HepG2 (cell line): Measurements from ENCODE around the gene CHMP1B. TPM values are rescaled to one million over a fixed set of nuclear protein-coding genes. Genes with fewer than 3 reads are reported as not detected.

ENCODE experiments used
- ARID5B ChIP-seq: IDR thresholded peaks from 2 replicates; pipeline ENCODE4 v1.4.0; 2020; ENCODE audit warnings: mild to moderate bottlenecking, missing genetic modification reagents
- GABPB1 ChIP-seq: IDR thresholded peaks from 2 replicates; pipeline ENCODE4 v1.6.1; 2016; ENCODE audit warnings: mild to moderate bottlenecking, missing genetic modification reagents, moderate library complexity, missing compliant biosample characterization
- GPBP1L1 ChIP-seq: sonication (generic); formaldehyde crosslinking; IDR thresholded peaks from 2 replicates; pipeline ENCODE4 v1.5.0; 2020; ENCODE audit warnings: mild to moderate bottlenecking, missing genetic modification reagents
- HNF4A ChIP-seq: sonication (generic); formaldehyde crosslinking; IDR thresholded peaks from 2 replicates; pipeline ENCODE4 v1.4.0; 2020; ENCODE audit warnings: missing genetic modification reagents
- MTA3 ChIP-seq: sonication (generic); formaldehyde crosslinking; IDR thresholded peaks from 2 replicates; pipeline ENCODE4 v1.4.0; 2020; ENCODE audit warnings: missing genetic modification reagents
- SALL2 ChIP-seq: sonication (generic); formaldehyde crosslinking; IDR thresholded peaks from 2 replicates; pipeline ENCODE4 v1.8.1; 2023; ENCODE audit warnings: mild to moderate bottlenecking, missing genetic modification reagents, inconsistent platforms
- TRAFD1 ChIP-seq: sonication (generic); formaldehyde crosslinking; IDR thresholded peaks from 2 replicates; pipeline ENCODE4 v1.5.1; 2020; ENCODE audit warnings: missing genetic modification reagents, mild to moderate bottlenecking, borderline replicate concordance
- ZFP90 ChIP-seq: sonication (generic); formaldehyde crosslinking; IDR thresholded peaks from 2 replicates; pipeline ENCODE4 v1.8.0; 2022; ENCODE audit warnings: missing genetic modification reagents, mild to moderate bottlenecking, inconsistent platforms, borderline replicate concordance
- ZKSCAN5 ChIP-seq: sonication (generic); formaldehyde crosslinking; IDR thresholded peaks from 2 replicates; pipeline ENCODE4 v1.5.1; 2020; ENCODE audit warnings: mild to moderate bottlenecking, missing genetic modification reagents
- ZMYM3 ChIP-seq: sonication (generic); formaldehyde crosslinking; IDR thresholded peaks from 2 replicates; pipeline ENCODE4 v1.5.1; 2020; ENCODE audit warnings: mild to moderate bottlenecking, missing genetic modification reagents
- ZNF17 ChIP-seq: sonication (generic); formaldehyde crosslinking; IDR thresholded peaks from 2 replicates; pipeline ENCODE4 v1.5.0; 2020; ENCODE audit warnings: mild to moderate bottlenecking, missing genetic modification reagents
- ZNF280B ChIP-seq: sonication (generic); formaldehyde crosslinking; IDR thresholded peaks from 2 replicates; pipeline ENCODE4 v1.5.0; 2020; ENCODE audit warnings: missing genetic modification reagents, mild to moderate bottlenecking, borderline replicate concordance
- ZNF605 ChIP-seq: sonication (generic); formaldehyde crosslinking; IDR thresholded peaks from 2 replicates; pipeline ENCODE4 v1.8.0; 2022; ENCODE audit warnings: mild to moderate bottlenecking, missing genetic modification reagents
- ZNF788 ChIP-seq: sonication (generic); formaldehyde crosslinking; IDR thresholded peaks from 2 replicates; pipeline ENCODE4 v1.5.0; 2020; ENCODE audit warnings: mild to moderate bottlenecking, missing genetic modification reagents, borderline replicate concordance
- polyA plus RNA-seq, 8 experiments: library from polyadenylated mRNA; depleted of rRNA in 3 of 8; stranded (reverse) in 7 of 8; unstranded in 1 of 8; fragments of >200 nt; fragmentation: Illumina TruSeq in 4 of 8; extraction: Trizol in 4 of 8; gene quantifications; 2 replicates each; pipeline versions ENCODE4 v1.2.1 to v1.2.3, GENCODE V29; 2011 to 2016; ENCODE audit warnings: low read depth in 4 of 8, missing spikeins in 1 of 8, mixed read lengths in 1 of 8; ENCODE audit not compliant: insufficient read depth in 1 of 8
- total RNA-seq, 5 experiments: library from RNA; depleted of rRNA; stranded (reverse); fragments of >200 nt; fragmentation: Illumina TruSeq; extraction: Trizol; gene quantifications; 2 replicates each; pipeline ENCODE4 v1.2.3, GENCODE V29; 2016; ENCODE audit warnings: low read depth in 1 of 5

The CHMP1B gene
- total and polyA plus RNA-seq, 2 of the 13 experiments (the other 11 are each of a cell fraction or from before 2014, with no cell fraction given) = 18.8 to 20.2 TPM

GRCh38 chr18:11857177-11857887 is 6.1 kb downstream of the CHMP1B start (continued):
- TF ChIP-seq ZNF605 (CRISPR knock-in tag) (peak; percentile 86), ZFP90 (CRISPR knock-in tag) (no peak), ARID5B (CRISPR knock-in tag) (peak; percentile 66), ZMYM3 (CRISPR knock-in tag) (no peak; the same call in 1 of the 2 replicates), MTA3 (CRISPR knock-in tag) (no peak), ZNF788 (CRISPR knock-in tag) (0 out of 2 replicates have a peak, but pooled peaks have one; percentile 24), ZNF17 (CRISPR knock-in tag) (no peak), GPBP1L1 (CRISPR knock-in tag) (no peak), HNF4A (CRISPR knock-in tag) (peak; percentile 89), ZKSCAN5 (CRISPR knock-in tag) (no peak), TRAFD1 (no peak), ZNF280B (CRISPR knock-in tag) (no peak), GABPB1 (CRISPR knock-in tag) (peak; percentile 44; the same call in 1 of the 2 replicates), SALL2 (no peak)
